Astrocyte (in vitro differentiated cells and primary cell): ENCODE results near the gene PTPN3.

Experiments used
- EZH2 ChIP-seq: IDR thresholded peaks from 2 replicates; pipeline ENCODE4 v1.6.1; 2012; ENCODE audit warnings: mild to moderate bottlenecking, low read length, inconsistent platforms; ENCODE audit not compliant: insufficient read depth
- TF ChIP-seq, protein P1 (sequence below): IDR thresholded peaks from 2 replicates; pipeline ENCODE4 v1.5.1; 2011; ENCODE audit warnings: low read depth, mild to moderate bottlenecking, inconsistent platforms, low read length, moderate library complexity; ENCODE audit not compliant: insufficient read depth

DNA sequence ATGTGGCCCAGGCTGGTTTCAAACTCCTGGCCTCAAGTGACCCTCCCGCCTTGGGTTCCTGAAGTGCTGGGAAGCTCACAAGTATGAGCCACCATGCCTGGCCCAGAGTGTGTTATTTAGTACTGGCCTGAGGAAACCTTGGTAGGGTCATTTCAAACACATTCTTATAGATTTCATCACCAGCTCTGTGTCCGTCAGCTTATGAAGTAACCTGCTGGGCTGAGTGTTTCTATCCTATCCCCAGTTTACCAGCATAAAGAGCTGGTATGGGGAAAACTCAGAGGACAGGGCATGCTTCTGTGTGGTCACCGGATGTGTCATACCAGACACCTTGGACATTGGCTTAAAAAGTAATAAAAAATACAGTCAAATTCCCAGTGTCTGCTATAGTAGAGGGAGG, 45.3 kb downstream of the PTPN3 start:
- TF ChIP-seq, protein P1, sequence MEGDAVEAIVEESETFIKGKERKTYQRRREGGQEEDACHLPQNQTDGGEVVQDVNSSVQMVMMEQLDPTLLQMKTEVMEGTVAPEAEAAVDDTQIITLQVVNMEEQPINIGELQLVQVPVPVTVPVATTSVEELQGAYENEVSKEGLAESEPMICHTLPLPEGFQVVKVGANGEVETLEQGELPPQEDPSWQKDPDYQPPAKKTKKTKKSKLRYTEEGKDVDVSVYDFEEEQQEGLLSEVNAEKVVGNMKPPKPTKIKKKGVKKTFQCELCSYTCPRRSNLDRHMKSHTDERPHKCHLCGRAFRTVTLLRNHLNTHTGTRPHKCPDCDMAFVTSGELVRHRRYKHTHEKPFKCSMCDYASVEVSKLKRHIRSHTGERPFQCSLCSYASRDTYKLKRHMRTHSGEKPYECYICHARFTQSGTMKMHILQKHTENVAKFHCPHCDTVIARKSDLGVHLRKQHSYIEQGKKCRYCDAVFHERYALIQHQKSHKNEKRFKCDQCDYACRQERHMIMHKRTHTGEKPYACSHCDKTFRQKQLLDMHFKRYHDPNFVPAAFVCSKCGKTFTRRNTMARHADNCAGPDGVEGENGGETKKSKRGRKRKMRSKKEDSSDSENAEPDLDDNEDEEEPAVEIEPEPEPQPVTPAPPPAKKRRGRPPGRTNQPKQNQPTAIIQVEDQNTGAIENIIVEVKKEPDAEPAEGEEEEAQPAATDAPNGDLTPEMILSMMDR: no peak
- TF ChIP-seq EZH2: no peak
